Hematopoietic multipotent progenitor cell treated with erythropoietin and hydrocortisone succinate and interleukin-3 and kit ligand, for 8 days (in vitro differentiated cells): Measurements from ENCODE around the gene SLC38A3.
"Not testable (repeated sequence)": the region's sequence is repeated elsewhere in the genome, so short reads cannot be mapped to it uniquely, and the experiment has no call there.

Experiments
- DNase-seq: peaks from one replicate; pipeline ENCODE4 v3.0.0-alpha.2; 2015

SLC38A3 gene

GRCh38 chr3:50235716-50236483 lies 30.8 kb downstream of the SLC38A3 start, which contains the start of gene GNAI2:
TSS of gene GNAI2 (plus strand) at chr3:50236204. CDS start at chr3:50236336, 132 bp downstream.
- DNase-seq, result peak; percentile 98

- no peak for DNase-seq
These were observed 31.5 kb downstream of the SLC38A3 start for GRCh38 chr3:50236484-50237132.

GRCh38 chr3:50237133-50237651 lies 32.1 kb downstream of the SLC38A3 start:
- peak; percentile 40 for DNase-seq

- peak; percentile 87 for DNase-seq
These were observed 32.9 kb downstream of the SLC38A3 start for GRCh38 chr3:50237754-50238548.

GRCh38 chr3:50238549-50239026 lies 33.5 kb downstream of the SLC38A3 start:
- peak; percentile 82 for DNase-seq

GRCh38 chr3:50239649-50240048 lies 34.6 kb downstream of the SLC38A3 start:
- no peak for DNase-seq

- no peak for DNase-seq
These were observed 36.1 kb downstream of the SLC38A3 start for GRCh38 chr3:50241163-50241562.

GRCh38 chr3:50241713-50242380 lies 36.8 kb downstream of the SLC38A3 start:
- no peak for DNase-seq

- no peak for DNase-seq
These were observed 37.3 kb downstream of the SLC38A3 start for GRCh38 chr3:50242381-50242770.

- peak; percentile 63 for DNase-seq
These were observed 37.9 kb downstream of the SLC38A3 start for GRCh38 chr3:50242851-50243542.

- DNase-seq, result no peak
These were observed 38.4 kb downstream of the SLC38A3 start for GRCh38 chr3:50243543-50243895.

GRCh38 chr3:50244813-50245212 lies 39.7 kb downstream of the SLC38A3 start:
- not testable (repeated sequence) for DNase-seq

- no peak for DNase-seq
These were observed 40.2 kb downstream of the SLC38A3 start for GRCh38 chr3:50245251-50245745.

- DNase-seq, result peak; percentile 89
These were observed 40.9 kb downstream of the SLC38A3 start for GRCh38 chr3:50245831-50246516.

- DNase-seq, result peak; percentile 77
These were observed 41.5 kb downstream of the SLC38A3 start for GRCh38 chr3:50246517-50246954.

GRCh38 chr3:50248387-50248786 lies 43.3 kb downstream of the SLC38A3 start:
- no peak for DNase-seq

- DNase-seq, result no peak
These were observed 44.4 kb downstream of the SLC38A3 start for GRCh38 chr3:50249457-50249856.

GRCh38 chr3:50250514-50250913 lies 45.4 kb downstream of the SLC38A3 start:
- DNase-seq, result no peak

GRCh38 chr3:50251220-50251619 lies 46.1 kb downstream of the SLC38A3 start:
- peak; percentile 76 for DNase-seq

GRCh38 chr3:50254577-50255250 lies 49.6 kb downstream of the SLC38A3 start:
- DNase-seq, result no peak

- no peak for DNase-seq
These were observed 50.2 kb downstream of the SLC38A3 start for GRCh38 chr3:50255251-50255615.
